BLaER1 treated with 17β-estradiol and CSF1 and Interleukin-3, amounts not matched to agents 10 nM and 100 nM (cell line): ENCODE results near the gene PADI1.
A peak's percentile ranks its signal among the peaks of the same experiment; 100 is the strongest.

Experiments
- H3K27ac ChIP-seq, 11 experiments: shearing (Covaris generic); formaldehyde crosslinking; 2 replicates each; pipeline ENCODE4 v1.8.1; 2022
- H3K27me3 ChIP-seq, 11 experiments: shearing (Covaris generic); formaldehyde crosslinking; 2 replicates each; pipeline ENCODE4 v1.8.1; 2022
- H3K36me3 ChIP-seq, 11 experiments: shearing (Covaris generic); formaldehyde crosslinking; 2 replicates each; pipeline ENCODE4 v1.8.1; 2022
- H3K4me1 ChIP-seq, 10 experiments: shearing (Covaris generic); formaldehyde crosslinking; 2 replicates each; pipeline ENCODE4 v1.8.1; 2022
- H3K4me2 ChIP-seq, 11 experiments: shearing (Covaris generic); formaldehyde crosslinking; 2 replicates each; pipeline ENCODE4 v1.8.1; 2022
- H3K4me3 ChIP-seq, 10 experiments: shearing (Covaris generic); formaldehyde crosslinking; 2 replicates each; pipeline ENCODE4 v1.8.1; 2022
- H3K9ac ChIP-seq, 11 experiments: shearing (Covaris generic); formaldehyde crosslinking; 2 replicates each; pipeline ENCODE4 v1.8.1; 2022
- H3K9me3 ChIP-seq, 11 experiments: shearing (Covaris generic); formaldehyde crosslinking; replicated peaks in 1 of 11; 2 replicates each; pipeline ENCODE4 v1.8.1; 2022
- H4K20me1 ChIP-seq, 11 experiments: shearing (Covaris generic); formaldehyde crosslinking; 2 replicates each; pipeline ENCODE4 v1.8.1; 2022
- Cebpa-rat ChIP-seq, 11 experiments: shearing (Covaris generic); IDR thresholded peaks; 2 replicates each; pipeline ENCODE4 v1.8.1; 2022

PADI1 gene, protein sequence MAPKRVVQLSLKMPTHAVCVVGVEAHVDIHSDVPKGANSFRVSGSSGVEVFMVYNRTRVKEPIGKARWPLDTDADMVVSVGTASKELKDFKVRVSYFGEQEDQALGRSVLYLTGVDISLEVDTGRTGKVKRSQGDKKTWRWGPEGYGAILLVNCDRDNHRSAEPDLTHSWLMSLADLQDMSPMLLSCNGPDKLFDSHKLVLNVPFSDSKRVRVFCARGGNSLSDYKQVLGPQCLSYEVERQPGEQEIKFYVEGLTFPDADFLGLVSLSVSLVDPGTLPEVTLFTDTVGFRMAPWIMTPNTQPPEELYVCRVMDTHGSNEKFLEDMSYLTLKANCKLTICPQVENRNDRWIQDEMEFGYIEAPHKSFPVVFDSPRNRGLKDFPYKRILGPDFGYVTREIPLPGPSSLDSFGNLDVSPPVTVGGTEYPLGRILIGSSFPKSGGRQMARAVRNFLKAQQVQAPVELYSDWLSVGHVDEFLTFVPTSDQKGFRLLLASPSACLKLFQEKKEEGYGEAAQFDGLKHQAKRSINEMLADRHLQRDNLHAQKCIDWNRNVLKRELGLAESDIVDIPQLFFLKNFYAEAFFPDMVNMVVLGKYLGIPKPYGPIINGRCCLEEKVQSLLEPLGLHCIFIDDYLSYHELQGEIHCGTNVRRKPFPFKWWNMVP

DNA sequence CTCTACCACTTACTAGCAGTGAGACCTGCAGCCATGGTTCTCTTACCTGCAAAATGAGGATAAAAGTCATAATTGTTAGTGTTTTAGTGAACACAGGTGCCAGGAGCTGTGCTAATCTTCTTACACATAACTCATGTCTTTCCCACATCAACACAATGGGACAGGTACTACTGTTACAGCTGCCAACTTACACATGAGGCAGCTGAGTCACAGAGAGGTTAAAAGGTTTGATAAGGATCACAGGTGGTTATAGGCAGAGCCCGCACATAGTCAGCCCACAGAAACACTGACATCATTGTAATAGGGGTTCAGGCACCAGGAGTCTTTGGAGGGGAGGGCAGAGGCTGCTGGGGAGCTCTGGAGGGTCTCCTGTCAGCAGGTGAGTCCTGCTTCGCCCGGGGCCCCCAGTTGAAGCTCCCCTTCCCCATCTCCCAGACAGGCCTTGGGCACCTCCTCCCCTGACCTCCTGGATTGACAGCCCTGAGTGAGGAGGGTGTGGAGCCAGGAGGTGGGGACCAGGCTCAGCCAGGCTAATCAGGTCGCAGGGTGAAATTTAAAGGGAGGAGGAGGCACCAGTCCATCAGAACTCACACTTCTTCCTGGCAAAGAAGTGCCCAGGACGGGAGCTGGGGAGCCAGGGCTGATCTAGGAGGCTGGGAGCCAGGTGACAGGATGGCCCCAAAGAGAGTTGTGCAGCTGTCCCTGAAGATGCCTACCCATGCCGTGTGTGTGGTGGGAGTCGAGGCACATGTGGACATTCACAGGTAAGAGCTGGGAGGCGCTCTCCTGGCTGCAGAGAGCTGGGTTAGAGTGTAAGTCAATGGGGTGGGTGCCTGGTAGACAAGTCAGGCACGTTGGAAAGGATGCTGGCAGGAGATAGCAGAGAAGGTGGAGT is at the start of gene PADI1:
Gene PADI1, plus strand, starts transcription at position 583 of the 895 bp plus-strand sequence. Its CDS starts 90 bp downstream, at position 673.
- Histone ChIP-seq H3K4me2 (peak within 1 kb of the TSS in 9 of 11 experiments; percentile 73 to 97 (median 90); a peak in 18 of 22 replicates), H3K9ac (no peak within 1 kb of the TSS), H3K4me3 (no peak within 1 kb of the TSS), H3K9me3 (no peaks in the 10 kb centered on the region), H3K27ac (no peak within 1 kb of the TSS), H3K36me3 (no peaks in the 10 kb centered on the region), H3K27me3 (no peaks in the 10 kb centered on the region), H3K4me1 (peaks cover 30 to 52% (median 49%) of the 10 kb centered on the region in 10 experiments), H4K20me1 (peaks cover 0 to 10% (median 0%) of the 10 kb centered on the region in 11 experiments; a peak in 1 of 22 replicates)
- no peak for TF ChIP-seq Cebpa-rat (IDR thresholded peaks at IDR 0.05)

DNA sequence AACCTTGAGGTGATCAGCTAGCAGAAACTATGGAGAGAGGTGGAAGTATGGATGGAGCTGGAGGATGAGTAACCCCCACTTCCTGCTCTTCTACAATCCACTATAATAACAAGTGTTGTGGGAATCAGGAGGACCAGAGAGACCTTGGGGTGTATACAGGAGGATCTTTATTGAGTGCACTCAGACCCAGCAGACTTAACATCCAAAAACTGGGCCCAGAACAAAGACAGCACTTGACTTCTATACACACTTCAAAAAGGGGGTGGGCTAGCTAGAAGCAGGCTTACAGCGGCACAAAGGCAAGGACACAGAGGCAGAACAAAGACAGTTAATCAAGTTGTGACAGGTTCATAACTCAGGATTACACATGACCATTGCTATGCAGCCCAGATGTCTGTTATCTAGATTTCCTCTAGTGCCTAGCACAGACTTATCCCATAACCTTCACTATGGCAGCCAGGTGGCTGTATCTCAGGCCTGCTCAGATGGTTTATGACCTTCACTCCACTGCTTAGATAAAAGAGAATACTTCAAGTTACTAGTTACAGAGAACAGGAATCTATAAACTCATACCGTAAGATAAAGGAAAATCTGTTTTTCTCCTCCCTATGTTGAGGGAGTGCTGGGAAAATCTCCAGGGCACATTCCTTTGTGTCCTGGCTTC is 49.5 kb upstream of the PADI1 start:
- Histone ChIP-seq H3K4me3 (no peak overlapping the region; a peak in 1 of 20 replicates), H3K9me3 (peaks cover 54 to 63% (median 57%) of the 10 kb centered on the region in 11 experiments), H3K4me1 (no peaks in the 10 kb centered on the region), H3K36me3 (no peaks in the 10 kb centered on the region), H3K27me3 (no peaks in the 10 kb centered on the region), H4K20me1 (no peaks in the 10 kb centered on the region), H3K4me2 (no peak overlapping the region), H3K27ac (no peak overlapping the region), H3K9ac (no peak overlapping the region)
- TF ChIP-seq Cebpa-rat (IDR thresholded peaks at IDR 0.05), result no peak

DNA sequence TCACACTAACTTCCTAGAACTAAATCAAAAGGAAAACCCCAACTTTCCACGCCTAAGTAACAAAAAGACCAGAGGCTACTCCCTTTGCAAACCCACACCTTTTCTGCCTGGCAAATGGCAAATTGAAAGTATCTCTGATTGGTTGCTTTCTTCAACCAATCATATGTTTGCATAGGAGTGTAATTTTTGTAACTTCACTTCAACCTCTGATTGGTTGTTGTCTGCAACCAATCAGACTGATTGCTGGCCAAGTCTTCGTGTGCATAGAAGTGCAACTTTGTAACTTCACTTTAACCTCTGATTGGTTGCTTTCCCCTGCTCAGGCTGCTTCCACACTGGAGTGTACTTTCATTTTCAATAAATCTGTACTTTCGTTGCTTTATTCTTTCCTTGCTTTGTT is 48.8 kb upstream of the PADI1 start:
- no peak overlapping the region for H3K27ac ChIP-seq
- TF ChIP-seq Cebpa-rat (IDR thresholded peaks at IDR 0.05), result no peak
- H3K4me3 ChIP-seq, result no peak overlapping the region
- no peaks in the 10 kb centered on the region for H3K27me3 ChIP-seq
- H3K36me3 ChIP-seq, result no peaks in the 10 kb centered on the region
- H3K9me3 ChIP-seq, result peaks cover 54 to 63% (median 57%) of the 10 kb centered on the region in 11 experiments
- H3K9ac ChIP-seq, result no peak overlapping the region
- H3K4me1 ChIP-seq, result peaks cover 0 to 1% (median 0%) of the 10 kb centered on the region in 10 experiments; a peak in 1 of 20 replicates
- H4K20me1 ChIP-seq, result no peaks in the 10 kb centered on the region
- H3K4me2 ChIP-seq, result no peak overlapping the region

DNA sequence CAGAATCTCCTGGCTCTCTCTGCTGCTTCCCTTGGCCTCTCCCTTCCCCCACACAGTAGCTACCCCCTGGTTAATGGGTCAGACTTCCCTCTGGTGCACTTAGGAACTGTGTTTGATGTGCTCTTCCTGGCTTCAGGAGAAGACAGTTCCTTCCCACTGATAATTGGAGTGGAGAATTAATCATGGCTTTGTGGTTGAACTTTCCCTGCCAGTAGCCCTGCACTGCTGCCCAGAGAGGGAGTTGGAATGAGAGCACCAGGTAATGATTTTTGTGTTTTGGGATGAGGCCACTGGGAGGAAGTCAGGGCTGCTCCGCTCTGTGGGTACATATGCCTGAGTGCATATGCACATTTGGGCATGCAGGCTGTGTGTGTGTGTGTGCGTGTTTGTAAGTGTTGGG is 46.0 kb upstream of the PADI1 start:
- Histone ChIP-seq H3K9ac (no peak overlapping the region), H3K27me3 (no peaks in the 10 kb centered on the region), H3K4me1 (peaks cover 0 to 4% (median 0%) of the 10 kb centered on the region in 10 experiments; a peak in 1 of 20 replicates), H4K20me1 (no peaks in the 10 kb centered on the region), H3K9me3 (peaks cover 33 to 39% (median 37%) of the 10 kb centered on the region in 11 experiments), H3K4me3 (no peak overlapping the region), H3K36me3 (no peaks in the 10 kb centered on the region), H3K4me2 (no peak overlapping the region), H3K27ac (no peak overlapping the region)
- TF ChIP-seq Cebpa-rat (IDR thresholded peaks at IDR 0.05), result no peak

DNA sequence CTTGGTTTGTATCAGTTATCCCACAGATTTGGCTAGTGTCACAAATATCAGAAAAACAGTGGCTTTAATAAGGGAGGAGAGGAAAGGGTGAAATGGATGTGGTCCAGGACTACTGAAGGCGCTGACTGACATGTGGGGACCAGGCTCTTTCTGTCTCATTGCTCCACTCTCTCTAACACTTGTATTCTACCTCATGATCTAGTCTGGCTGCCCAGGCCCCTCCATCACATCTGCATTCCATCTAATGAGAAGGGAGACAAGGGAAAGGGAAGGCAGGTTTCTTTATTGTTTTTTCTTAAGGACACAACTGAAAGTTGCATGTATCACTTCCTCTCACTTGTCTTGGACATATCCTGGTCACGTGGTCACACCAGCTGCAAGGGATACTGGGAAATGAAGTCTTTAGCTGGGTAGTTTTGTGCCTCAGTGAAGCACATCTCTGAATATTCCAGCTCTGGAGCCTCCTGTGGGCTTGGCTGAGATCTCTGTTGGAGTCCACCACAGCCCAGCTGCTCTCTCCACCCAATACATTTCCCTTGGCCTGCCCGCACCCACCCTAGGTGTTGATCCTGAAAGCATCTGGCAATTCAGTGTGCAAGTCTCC is 43.7 kb upstream of the PADI1 start:
- Histone ChIP-seq H3K9ac (no peak overlapping the region), H3K4me2 (peak overlapping the region in 3 of 11 experiments; percentile 4 to 38 (median 19); a peak in 4 of 22 replicates), H3K9me3 (peaks cover 10 to 16% (median 14%) of the 10 kb centered on the region in 11 experiments), H3K27me3 (no peaks in the 10 kb centered on the region), H4K20me1 (no peaks in the 10 kb centered on the region), H3K36me3 (no peaks in the 10 kb centered on the region), H3K4me1 (peaks cover 0 to 4% (median 0%) of the 10 kb centered on the region in 10 experiments; a peak in 1 of 20 replicates), H3K4me3 (no peak overlapping the region), H3K27ac (peak overlapping the region in 4 of 11 experiments; percentile 4 to 42 (median 28); a peak in 4 of 22 replicates)
- TF ChIP-seq Cebpa-rat (IDR thresholded peaks at IDR 0.05), result no peak

DNA sequence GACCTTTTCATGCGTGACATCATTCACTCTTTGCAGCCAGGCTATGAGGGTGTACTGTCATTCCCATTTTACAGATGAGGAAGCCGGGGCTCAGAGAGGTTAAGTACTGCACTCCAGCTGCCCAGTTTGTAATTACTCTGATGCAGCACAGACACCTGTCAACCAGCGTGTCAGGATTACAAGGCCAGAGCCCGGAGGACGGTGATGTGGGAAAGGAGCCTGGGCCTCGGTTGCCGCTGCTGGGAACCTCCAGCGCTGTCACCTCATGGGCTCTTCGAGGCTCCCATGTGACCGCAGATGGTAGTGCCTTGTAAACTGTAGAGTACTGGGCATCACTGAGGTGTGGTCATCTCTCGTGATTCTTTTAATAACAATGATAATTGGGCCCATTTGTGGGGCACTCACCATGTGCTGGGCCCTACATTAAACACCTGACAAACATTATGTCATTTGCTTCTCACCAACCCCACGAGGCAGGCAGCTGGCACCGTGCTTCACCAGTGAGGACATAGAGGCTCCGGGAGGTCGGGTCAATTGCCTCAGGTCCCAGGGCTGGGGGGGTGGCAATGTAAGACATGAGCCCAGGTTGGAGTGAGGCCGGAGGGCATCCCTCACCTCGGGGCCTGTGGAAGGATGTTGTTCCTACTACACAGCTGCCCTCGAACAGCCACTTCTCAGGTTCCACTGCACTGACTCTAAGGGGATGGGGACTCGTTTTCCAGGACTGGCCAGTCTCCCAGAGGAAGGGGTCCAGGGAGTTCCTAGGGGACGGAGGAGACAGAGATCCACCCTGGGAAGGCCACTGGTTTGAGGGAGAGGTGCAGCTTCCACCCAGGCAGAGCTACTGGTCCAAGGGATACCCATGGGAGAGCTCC is 42.8 kb upstream of the PADI1 start:
- no peaks in the 10 kb centered on the region for H4K20me1 ChIP-seq
- H3K4me1 ChIP-seq, result peaks cover 0 to 4% (median 0%) of the 10 kb centered on the region in 10 experiments; a peak in 1 of 20 replicates
- H3K9ac ChIP-seq, result no peak overlapping the region
- H3K4me3 ChIP-seq, result no peak overlapping the region
- no peaks in the 10 kb centered on the region for H3K27me3 ChIP-seq
- H3K4me2 ChIP-seq, result no peak overlapping the region
- peaks cover 1 to 7% (median 5%) of the 10 kb centered on the region in 11 experiments; a peak in 15 of 22 replicates for H3K9me3 ChIP-seq
- no peak for TF ChIP-seq Cebpa-rat (IDR thresholded peaks at IDR 0.05)
- H3K36me3 ChIP-seq, result no peaks in the 10 kb centered on the region
- no peak overlapping the region for H3K27ac ChIP-seq

DNA sequence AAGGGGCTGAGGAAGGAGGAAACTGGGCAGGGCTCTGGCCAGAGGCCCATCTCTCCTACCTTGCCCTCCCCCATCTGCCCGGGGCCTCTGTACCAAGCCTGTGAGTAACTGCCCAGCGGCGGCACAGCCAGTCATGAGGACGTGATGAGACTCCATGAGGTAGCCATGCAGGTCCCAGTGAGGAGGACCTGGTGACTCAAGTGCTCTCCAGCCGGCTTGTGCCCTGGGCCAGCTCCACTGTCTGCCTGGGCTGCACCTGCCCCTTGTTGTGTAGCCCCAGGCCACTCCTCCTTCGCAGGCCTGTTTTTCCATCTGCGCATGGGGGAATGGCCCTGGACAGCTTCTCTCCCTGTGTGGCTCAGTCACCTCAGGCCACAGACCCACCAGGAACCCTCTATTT is 42.0 kb upstream of the PADI1 start:
- peaks cover 0 to 4% (median 0%) of the 10 kb centered on the region in 10 experiments; a peak in 1 of 20 replicates for H3K4me1 ChIP-seq
- no peaks in the 10 kb centered on the region for H3K36me3 ChIP-seq
- H4K20me1 ChIP-seq, result no peaks in the 10 kb centered on the region
- no peaks in the 10 kb centered on the region for H3K9me3 ChIP-seq
- no peak overlapping the region for H3K4me3 ChIP-seq
- H3K4me2 ChIP-seq, result no peak overlapping the region
- H3K27me3 ChIP-seq, result no peaks in the 10 kb centered on the region
- H3K9ac ChIP-seq, result no peak overlapping the region
- no peak overlapping the region for H3K27ac ChIP-seq
- TF ChIP-seq Cebpa-rat (IDR thresholded peaks at IDR 0.05), result no peak
